K562 (cell line): ENCODE measurements around the gene DDX54. TPM values are rescaled to one million over a fixed set of nuclear protein-coding genes. Genes with fewer than 3 reads are reported as not detected.

Experiments
- CLOCK ChIP-seq: fragments of 250-450 bp; sonication (Bioruptor Pico); IDR thresholded peaks from 2 replicates; pipeline ENCODE4 v1.4.0; 2020; ENCODE audit warnings: mild to moderate bottlenecking, moderate library complexity, borderline replicate concordance
- CUX1 ChIP-seq: fragments of 200-800 bp; sonication (Bioruptor generic); IDR thresholded peaks from 2 replicates; pipeline ENCODE4 v1.6.1; 2016; ENCODE audit warnings: missing genetic modification characterization, missing compliant biosample characterization
- E2F6 ChIP-seq, 2 experiments: IDR thresholded peaks; 2 replicates each; pipeline ENCODE4 v1.6.1; 2011; ENCODE audit warnings: borderline replicate concordance in 1 of 2, control low read depth in 1 of 2, low read depth in 1 of 2, low read length in 1 of 2, mild to moderate bottlenecking in 1 of 2, mixed read lengths in 1 of 2, moderate library complexity in 1 of 2; ENCODE audit not compliant: insufficient read depth in 1 of 2, insufficient read length in 1 of 2, poor library complexity in 1 of 2, severe bottlenecking in 1 of 2; ENCODE audit errors: extremely low read depth in 1 of 2
- ELF1 ChIP-seq: fragments of 200-800 bp; sonication (Bioruptor generic); IDR thresholded peaks from 2 replicates; pipeline ENCODE4 v1.6.1; 2016; ENCODE audit warnings: missing genetic modification characterization, missing compliant biosample characterization
- ELK1 ChIP-seq: sonication (generic); formaldehyde crosslinking; IDR thresholded peaks from 2 replicates; pipeline ENCODE4 v1.8.1; 2022; ENCODE audit warnings: missing genetic modification reagents
- MAFG ChIP-seq: fragments of 450-650 bp; conservative IDR thresholded peaks from 2 replicates; pipeline ENCODE4 v1.6.1; 2016; ENCODE audit warnings: missing genetic modification characterization, missing compliant biosample characterization
- MCM3 ChIP-seq: fragments of 450-650 bp; IDR thresholded peaks from 2 replicates; pipeline ENCODE4 v1.6.1; 2016
- MEF2D ChIP-seq: conservative IDR thresholded peaks from 2 replicates; pipeline ENCODE4 v1.6.1; 2016; ENCODE audit warnings: low read depth, missing genetic modification characterization, missing compliant biosample characterization
- POLR3G ChIP-seq: IDR thresholded peaks from 2 replicates; pipeline ENCODE4 v1.6.1; 2011; ENCODE audit not compliant: insufficient read length, insufficient replicate concordance; ENCODE audit errors: extremely low read depth
- PTTG1 ChIP-seq: fragments of 450-650 bp; IDR thresholded peaks from 2 replicates; pipeline ENCODE4 v1.6.1; 2016; ENCODE audit warnings: low read depth, mild to moderate bottlenecking, missing genetic modification characterization, missing compliant biosample characterization
- SNAPC5 ChIP-seq: fragments of 250-450 bp; sonication (Bioruptor Pico); IDR thresholded peaks from 2 replicates; pipeline ENCODE4 v1.8.0; 2021; ENCODE audit warnings: moderate library complexity, mild to moderate bottlenecking, inconsistent platforms
- STAT5B ChIP-seq: fragments of 250-450 bp; sonication (Bioruptor Pico); IDR thresholded peaks from 2 replicates; pipeline ENCODE4 v1.8.0; 2021; ENCODE audit warnings: mild to moderate bottlenecking, inconsistent platforms
- TBL1XR1 ChIP-seq, 2 experiments: IDR thresholded peaks; 2 replicates each; pipeline ENCODE4 v1.6.1; 2012; ENCODE audit warnings: improper control_type of control experiment in 2 of 2, low read length in 2 of 2, mild to moderate bottlenecking in 1 of 2
- TRIM24 ChIP-seq, 2 experiments: fragments of 450-650 bp; IDR thresholded peaks; 2 replicates each; pipeline ENCODE4 v1.6.1; 2016
- ZNF311 ChIP-seq: fragments of 250-450 bp; sonication (Bioruptor Pico); IDR thresholded peaks from 2 replicates; pipeline ENCODE4 v1.4.0; 2020; ENCODE audit warnings: mild to moderate bottlenecking, moderate library complexity
- ZNF699 ChIP-seq: fragments of 250-450 bp; sonication (Bioruptor Pico); IDR thresholded peaks from 2 replicates; pipeline ENCODE4 v1.8.0; 2021; ENCODE audit warnings: mild to moderate bottlenecking, moderate library complexity; ENCODE audit not compliant: insufficient replicate concordance
- polyA plus RNA-seq, 8 experiments: library from polyadenylated mRNA; depleted of rRNA in 4 of 8; stranded (reverse) in 5 of 8; unstranded in 3 of 8; fragments of >200 nt; fragmentation: Nextera tagmentation in 2 of 8; fragmentation: Illumina TruSeq in 1 of 8; extraction: Ambion mirVana in 2 of 8; extraction: Trizol in 1 of 8; gene quantifications; 2 replicates each; pipeline versions ENCODE4 v1.2.1 to v1.2.3, GENCODE V29; 2011 to 2014; ENCODE audit warnings: inconsistent platforms in 1 of 8, missing spikeins in 1 of 8
- total RNA-seq, 7 experiments: library from RNA; depleted of rRNA in 6 of 7; stranded (reverse); fragments of >200 nt in 6 of 7; fragmentation: Illumina TruSeq in 2 of 7; extraction: Trizol in 2 of 7; gene quantifications; 2 replicates each; pipeline versions ENCODE4 v1.2.1 to v1.2.3, GENCODE V29; 2011 to 2021; ENCODE audit warnings: low replicate concordance in 1 of 7

Gene DDX54
- total and polyA plus RNA-seq, 9 of the 15 experiments (the other 6 are each of a cell fraction or from before 2014, with no cell fraction given) = 1.4 to 135 (median 51.4) TPM

- TF ChIP-seq CUX1 (CRISPR knock-in tag) (no peak), ZNF699 (CRISPR knock-in tag) (no peak), ELK1 (CRISPR knock-in tag) (no peak), CLOCK (CRISPR knock-in tag) (no peak), STAT5B (CRISPR knock-in tag) (no peak), E2F6 (IDR thresholded peaks at IDR 0.05; ENCODE audit: borderline replicate concordance in 1 of 2, extremely low read depth in 1 of 2, insufficient read depth in 1 of 2, insufficient read length in 1 of 2, low read depth in 1 of 2, low read length in 1 of 2, poor library complexity in 1 of 2, severe bottlenecking in 1 of 2) (peak; percentile 40 to 55), ELF1 (no peak), SNAPC5 (CRISPR knock-in tag) (no peak), TBL1XR1 (IDR thresholded peaks at IDR 0.05; ENCODE audit: low read length in 2 of 2) (no peak), TRIM24 (IDR thresholded peaks at IDR 0.05) (no peak), MEF2D (tag) (no peak), ZNF311 (CRISPR knock-in tag) (no peak), POLR3G (no peak), MCM3 (no peak), MAFG (no peak), PTTG1 (tag) (no peak)
These were observed 36.1 kb upstream of the DDX54 start, which contains the start of gene TPCN1 (continued) for GRCh38 chr12:113221181-113221996.
